ENCODE results near the gene RPL15. TPM values are rescaled to one million over a fixed set of nuclear protein-coding genes. Genes with fewer than 3 reads are reported as not detected.

RPL15 gene
- total RNA-seq, 1 donor from 2014 or later: 1,629 TPM

GRCh38 chr3:23913182-23913581 lies 3.8 kb upstream of the RPL15 start:
- peaks cover 13% of the 10 kb centered on the region for H3K36me3 Mint-ChIP-seq (ENCODE audit: low read depth, unreplicated experiment)
- DNase-seq (ENCODE audit: low read depth) (peak; percentile 34), FAIRE-seq (no peak)
- TF ChIP-seq CTCF (IDR thresholded peaks at IDR 0.05; ENCODE audit: insufficient read depth, low read depth, low read length) (no peak), EZH2 (IDR thresholded peaks at IDR 0.05; ENCODE audit: insufficient read depth, low read length) (no peak)
- Histone ChIP-seq H3K4me2 (ENCODE audit: low read length) (no peak overlapping the region), H3K4me3 (ENCODE audit: insufficient read depth, low read depth, low read length) (no peak overlapping the region), H3K9me3 (ENCODE audit: insufficient read depth, low read depth, low read length) (no peaks in the 10 kb centered on the region), H3K27me3 (ENCODE audit: insufficient read depth, low read length) (no peaks in the 10 kb centered on the region), H3K36me3 (ENCODE audit: insufficient read depth, low read length) (peaks cover 4% of the 10 kb centered on the region), H3K4me1 (ENCODE audit: insufficient read depth, low read length) (peaks cover 10% of the 10 kb centered on the region), H3K9ac (ENCODE audit: low read length) (no peak overlapping the region), H2AFZ (ENCODE audit: low read depth, low read length) (no peak overlapping the region), H3K79me2 (ENCODE audit: insufficient read depth, low read length) (peaks cover 39% of the 10 kb centered on the region), H4K20me1 (ENCODE audit: insufficient read depth, low read length) (peaks cover 14% of the 10 kb centered on the region), H3K27ac (ENCODE audit: low read depth, low read length) (no peak overlapping the region)
- no peaks in the 10 kb centered on the region for H3K27me3 Mint-ChIP-seq (ENCODE audit: low read depth, unreplicated experiment)
- no peak overlapping the region for H3K4me3 Mint-ChIP-seq (ENCODE audit: unreplicated experiment)
- H3K27ac Mint-ChIP-seq (ENCODE audit: unreplicated experiment): no peak overlapping the region
- H3K9me3 Mint-ChIP-seq (ENCODE audit: unreplicated experiment): no peaks in the 10 kb centered on the region
- H3K4me1 Mint-ChIP-seq (ENCODE audit: low read depth, unreplicated experiment): peaks cover 11% of the 10 kb centered on the region

GRCh38 chr3:23913873-23914743 lies 2.8 kb upstream of the RPL15 start:
- no peak for FAIRE-seq
- Histone ChIP-seq H3K36me3 (ENCODE audit: insufficient read depth, low read length) (peaks cover 12% of the 10 kb centered on the region), H3K27me3 (ENCODE audit: insufficient read depth, low read length) (no peaks in the 10 kb centered on the region), H3K4me1 (ENCODE audit: insufficient read depth, low read length) (peaks cover 10% of the 10 kb centered on the region), H3K4me2 (ENCODE audit: low read length) (no peak overlapping the region), H3K9me3 (ENCODE audit: insufficient read depth, low read depth, low read length) (no peaks in the 10 kb centered on the region), H2AFZ (ENCODE audit: low read depth, low read length) (no peak overlapping the region), H3K27ac (ENCODE audit: low read depth, low read length) (no peak overlapping the region), H4K20me1 (ENCODE audit: insufficient read depth, low read length) (peaks cover 23% of the 10 kb centered on the region), H3K4me3 (ENCODE audit: insufficient read depth, low read depth, low read length) (no peak overlapping the region), H3K9ac (ENCODE audit: low read length) (no peak overlapping the region), H3K79me2 (ENCODE audit: insufficient read depth, low read length) (peaks cover 48% of the 10 kb centered on the region)
- H3K36me3 Mint-ChIP-seq (ENCODE audit: low read depth, unreplicated experiment): peaks cover 21% of the 10 kb centered on the region
- no peak overlapping the region for H3K27ac Mint-ChIP-seq (ENCODE audit: unreplicated experiment)
- H3K9me3 Mint-ChIP-seq (ENCODE audit: unreplicated experiment): no peaks in the 10 kb centered on the region
- peaks cover 15% of the 10 kb centered on the region for H3K4me1 Mint-ChIP-seq (ENCODE audit: low read depth, unreplicated experiment)
- H3K27me3 Mint-ChIP-seq (ENCODE audit: low read depth, unreplicated experiment): no peaks in the 10 kb centered on the region
- no peak for DNase-seq (ENCODE audit: low read depth)
- peak overlapping the region; percentile 8 for H3K4me3 Mint-ChIP-seq (ENCODE audit: unreplicated experiment)
- TF ChIP-seq CTCF (IDR thresholded peaks at IDR 0.05; ENCODE audit: insufficient read depth, low read depth, low read length) (no peak), EZH2 (IDR thresholded peaks at IDR 0.05; ENCODE audit: insufficient read depth, low read length) (no peak)

Measured in astrocyte (in vitro differentiated cells and primary cell).